Mesodermal cell (in vitro differentiated cells): ENCODE measurements around the gene KAT6B.

ENCODE experiments used
- H3K27ac ChIP-seq: 2 replicates; pipeline ENCODE4 v1.7.0; 2013; ENCODE audit warnings: mild to moderate bottlenecking, low read depth, low read length, moderate library complexity; ENCODE audit not compliant: severe bottlenecking
- H3K36me3 ChIP-seq: 2 replicates; pipeline ENCODE4 v1.7.1; 2013; ENCODE audit warnings: mild to moderate bottlenecking, low read length, moderate library complexity; ENCODE audit not compliant: control insufficient read depth, insufficient read depth
- H3K4me1 ChIP-seq: one replicate; pipeline ENCODE4 v1.7.1; 2013; ENCODE audit warnings: mild to moderate bottlenecking, low read length; ENCODE audit not compliant: insufficient read depth, control insufficient read depth, poor library complexity, severe bottlenecking
- H3K4me3 ChIP-seq: 2 replicates; pipeline ENCODE4 v1.7.0; 2013; ENCODE audit warnings: low read length, control low read depth, mild to moderate bottlenecking; ENCODE audit not compliant: insufficient read depth, poor library complexity, severe bottlenecking; ENCODE audit errors: extremely low read depth
- H3K9me3 ChIP-seq: 2 replicates; pipeline ENCODE4 v1.7.1; 2013; ENCODE audit warnings: mild to moderate bottlenecking, low read length, moderate library complexity; ENCODE audit not compliant: control insufficient read depth
- WGBS, 2 experiments: methylation state at CpG; one replicate each; pipeline ENCODE4 v1.1.5; 2013; ENCODE audit warnings: missing lambda C conversion rate in 2 of 2; ENCODE audit not compliant: insufficient coverage in 2 of 2; 5-methylcytosine and 5-hydroxymethylcytosine counted together

The KAT6B gene

DNA sequence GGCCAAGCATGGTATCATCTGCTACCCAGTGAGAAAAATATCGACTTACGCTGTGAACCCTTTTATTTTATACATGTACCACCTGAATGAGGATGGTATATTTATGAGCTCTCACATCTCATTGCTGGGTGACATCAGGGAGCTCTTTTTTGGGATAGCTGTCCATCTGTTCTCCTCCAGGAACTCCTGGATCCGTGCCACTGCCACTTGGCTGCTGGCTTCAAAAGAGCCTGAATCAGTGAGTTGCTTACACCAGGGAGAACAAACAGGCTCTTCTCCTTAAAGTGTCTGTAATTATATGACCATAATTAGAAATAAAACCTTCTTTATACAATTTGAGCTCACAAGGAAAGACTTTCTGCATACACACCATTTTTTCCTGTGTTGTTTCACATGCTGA, 106.2 kb downstream of the KAT6B start:
- no peak overlapping the region for H3K27ac ChIP-seq
- no peak overlapping the region for H3K4me3 ChIP-seq
- WGBS, 2 experiments, result 100% methylated on average over 1 of the region's 3 CpGs; no CpG with 5 or more reads in 1 of the 2 experiments
- no peaks in the 10 kb centered on the region for H3K9me3 ChIP-seq
- H3K36me3 ChIP-seq, result no peaks in the 10 kb centered on the region
- H3K4me1 ChIP-seq, result peaks cover 2% of the 10 kb centered on the region

DNA sequence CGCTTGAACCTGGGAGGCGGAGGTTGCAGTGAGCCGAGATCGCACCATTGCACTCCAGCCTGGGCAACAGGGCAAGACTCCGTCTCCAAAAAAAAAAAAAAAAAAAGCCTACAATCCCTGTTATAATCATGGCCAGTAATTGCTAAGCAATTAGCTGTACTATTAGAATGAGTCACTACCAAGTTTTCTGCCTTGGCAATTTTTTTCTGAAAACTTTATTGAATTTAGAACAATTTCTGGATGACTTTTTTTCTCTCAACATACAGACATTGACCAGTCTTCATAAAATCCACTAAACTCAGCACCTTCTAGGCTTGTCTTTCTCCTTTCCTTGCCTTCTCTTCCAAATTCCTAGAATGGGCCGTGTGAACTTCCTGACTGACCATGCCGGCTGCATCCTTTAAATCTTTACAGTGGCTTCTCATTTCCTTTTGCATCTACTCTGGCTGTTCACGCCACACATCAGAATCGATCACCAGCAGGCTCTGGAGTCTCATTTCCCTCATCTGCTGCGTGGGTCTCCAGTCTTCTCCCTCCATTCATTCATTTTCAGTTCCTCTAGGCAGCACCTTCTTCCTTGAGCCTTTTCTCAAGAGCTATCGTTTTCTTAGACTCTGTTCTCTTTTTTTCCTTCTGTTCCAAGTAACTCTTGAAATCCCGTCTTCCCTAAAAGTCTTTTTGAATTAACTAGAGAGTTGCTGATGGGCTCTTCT, 107.9 kb downstream of the KAT6B start:
- no peaks in the 10 kb centered on the region for H3K4me1 ChIP-seq
- H3K27ac ChIP-seq, result no peak overlapping the region
- H3K9me3 ChIP-seq, result no peaks in the 10 kb centered on the region
- 84 to 90% methylated on average over 5 to 7 of the region's 12 CpGs for WGBS, 2 experiments
- no peaks in the 10 kb centered on the region for H3K36me3 ChIP-seq
- H3K4me3 ChIP-seq, result no peak overlapping the region

DNA sequence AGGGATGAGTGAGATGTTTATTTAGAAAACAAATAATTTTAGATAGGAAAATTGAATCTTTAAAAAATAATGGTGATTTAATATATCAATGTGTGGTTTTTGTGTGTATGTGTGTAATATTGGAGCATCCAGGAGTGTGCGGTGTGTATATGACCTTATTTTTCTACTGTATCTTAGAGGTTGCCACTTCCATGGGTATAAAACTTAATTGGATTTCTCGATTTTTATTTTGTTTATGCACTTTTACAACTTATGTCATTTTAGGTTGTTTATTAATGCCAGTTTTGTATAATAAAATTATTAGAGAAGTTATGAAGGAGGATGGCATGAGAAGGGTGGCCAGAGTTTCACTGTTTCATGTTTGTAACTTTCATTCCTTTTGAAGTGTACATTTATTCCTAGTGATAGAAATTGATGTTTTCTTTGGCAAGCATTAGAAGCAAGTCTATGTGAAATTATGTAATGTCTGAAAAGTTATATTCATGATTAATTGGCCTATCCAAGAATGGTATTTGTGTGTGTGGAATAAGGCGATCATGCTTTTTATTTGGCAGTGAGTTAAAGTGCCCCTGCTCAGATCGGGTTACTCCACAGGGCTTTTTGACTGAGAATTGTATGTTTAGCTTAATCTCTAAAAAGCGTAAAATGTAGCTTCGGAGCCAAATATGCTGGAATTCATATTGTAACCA, 110.3 kb downstream of the KAT6B start:
- WGBS, 2 experiments, result 79 to 95% methylated on average over 3 to 4 of the region's 6 CpGs
- no peak overlapping the region for H3K4me3 ChIP-seq
- H3K9me3 ChIP-seq, result no peaks in the 10 kb centered on the region
- no peaks in the 10 kb centered on the region for H3K36me3 ChIP-seq
- no peak overlapping the region for H3K27ac ChIP-seq
- H3K4me1 ChIP-seq, result no peaks in the 10 kb centered on the region

DNA sequence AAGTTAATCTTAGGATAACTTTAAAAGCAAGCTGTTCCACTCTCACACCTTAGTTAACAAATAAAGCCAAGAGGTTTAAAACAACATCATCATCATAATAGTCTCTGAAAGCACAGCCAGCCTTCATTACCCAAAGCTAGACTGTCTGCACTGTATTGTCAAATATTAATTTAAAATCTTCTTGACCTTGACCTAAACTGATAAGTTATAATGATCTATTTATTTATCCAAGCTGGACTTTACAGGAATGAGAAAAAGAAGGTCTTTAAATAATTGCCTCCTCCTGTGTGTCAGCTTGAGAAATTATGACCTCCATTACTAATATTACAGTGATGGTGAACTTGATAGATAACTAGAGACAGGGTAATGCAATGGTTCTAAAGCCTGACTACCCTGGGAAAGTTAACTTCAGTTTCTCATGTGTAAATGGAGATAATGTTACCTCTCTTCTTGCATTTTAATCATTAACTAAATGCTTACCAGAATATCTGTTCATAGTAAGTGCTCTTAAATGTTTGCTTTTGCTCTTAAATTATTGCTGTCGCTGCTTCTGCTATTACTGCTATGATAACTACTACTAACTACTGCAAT, 111.0 kb downstream of the KAT6B start:
- H3K4me1 ChIP-seq, result no peaks in the 10 kb centered on the region
- no peak overlapping the region for H3K4me3 ChIP-seq
- WGBS, 2 experiments, result 100% methylated on average over 1 of the region's 1 CpG
- H3K27ac ChIP-seq, result no peak overlapping the region
- no peaks in the 10 kb centered on the region for H3K9me3 ChIP-seq
- no peaks in the 10 kb centered on the region for H3K36me3 ChIP-seq

DNA sequence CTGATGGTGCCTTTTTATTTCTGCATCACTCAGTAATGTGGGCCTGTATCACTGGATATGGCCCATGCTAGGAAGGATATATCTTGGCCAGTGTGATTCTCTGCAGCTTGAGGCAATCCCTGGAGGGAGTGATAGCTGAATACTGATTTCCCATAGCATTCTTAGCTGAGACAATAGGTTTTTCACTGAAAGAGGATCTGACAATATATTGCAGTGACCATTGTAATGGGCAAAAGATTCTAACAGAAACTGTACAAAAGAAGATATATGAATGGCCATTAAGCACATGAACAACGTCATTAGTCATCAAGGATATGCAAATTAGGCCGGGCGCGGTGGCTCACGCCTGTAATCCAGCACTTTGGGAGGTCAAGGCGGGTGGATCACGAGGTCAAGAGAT, 117.8 kb downstream of the KAT6B start:
- Histone ChIP-seq H3K4me3 (no peak overlapping the region), H3K9me3 (no peaks in the 10 kb centered on the region), H3K27ac (no peak overlapping the region), H3K4me1 (no peaks in the 10 kb centered on the region), H3K36me3 (no peaks in the 10 kb centered on the region)
- 98 to 99% methylated on average over 7 of the region's 7 CpGs for WGBS, 2 experiments

DNA sequence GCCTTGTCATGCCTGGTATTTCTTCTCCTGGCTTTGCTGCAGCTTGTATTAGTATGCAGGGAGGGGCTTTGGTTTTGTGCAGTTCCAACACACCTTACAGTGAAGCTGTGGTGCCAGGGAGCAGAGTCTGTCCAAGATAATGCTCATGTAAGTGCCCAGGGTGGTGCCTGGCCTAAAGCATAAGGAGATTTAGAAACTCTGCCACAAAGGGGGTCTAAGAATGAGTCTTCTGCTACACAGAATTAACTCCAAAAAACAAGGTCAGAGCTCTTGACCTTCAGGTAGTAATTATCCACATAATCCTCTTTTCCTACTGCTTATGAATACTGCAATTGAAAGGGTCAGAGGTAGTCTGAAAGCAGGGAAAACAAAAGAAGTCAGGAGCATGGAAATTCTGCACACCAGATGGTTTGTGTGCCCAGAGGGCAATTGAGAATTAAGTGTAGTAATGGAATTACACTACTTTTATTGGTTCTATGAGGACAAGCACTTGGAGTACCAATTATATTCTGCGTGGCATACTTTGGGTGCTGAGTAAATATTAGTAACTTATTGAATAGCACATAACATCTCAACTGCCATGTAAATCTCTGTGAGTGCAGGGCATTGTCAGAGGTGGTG, 121.5 kb downstream of the KAT6B start:
- Histone ChIP-seq H3K4me3 (no peak overlapping the region), H3K27ac (no peak overlapping the region), H3K9me3 (no peaks in the 10 kb centered on the region), H3K4me1 (no peaks in the 10 kb centered on the region), H3K36me3 (no peaks in the 10 kb centered on the region)
- WGBS, 2 experiments, result no CpG with 5 or more reads among the region's 1 CpG

DNA sequence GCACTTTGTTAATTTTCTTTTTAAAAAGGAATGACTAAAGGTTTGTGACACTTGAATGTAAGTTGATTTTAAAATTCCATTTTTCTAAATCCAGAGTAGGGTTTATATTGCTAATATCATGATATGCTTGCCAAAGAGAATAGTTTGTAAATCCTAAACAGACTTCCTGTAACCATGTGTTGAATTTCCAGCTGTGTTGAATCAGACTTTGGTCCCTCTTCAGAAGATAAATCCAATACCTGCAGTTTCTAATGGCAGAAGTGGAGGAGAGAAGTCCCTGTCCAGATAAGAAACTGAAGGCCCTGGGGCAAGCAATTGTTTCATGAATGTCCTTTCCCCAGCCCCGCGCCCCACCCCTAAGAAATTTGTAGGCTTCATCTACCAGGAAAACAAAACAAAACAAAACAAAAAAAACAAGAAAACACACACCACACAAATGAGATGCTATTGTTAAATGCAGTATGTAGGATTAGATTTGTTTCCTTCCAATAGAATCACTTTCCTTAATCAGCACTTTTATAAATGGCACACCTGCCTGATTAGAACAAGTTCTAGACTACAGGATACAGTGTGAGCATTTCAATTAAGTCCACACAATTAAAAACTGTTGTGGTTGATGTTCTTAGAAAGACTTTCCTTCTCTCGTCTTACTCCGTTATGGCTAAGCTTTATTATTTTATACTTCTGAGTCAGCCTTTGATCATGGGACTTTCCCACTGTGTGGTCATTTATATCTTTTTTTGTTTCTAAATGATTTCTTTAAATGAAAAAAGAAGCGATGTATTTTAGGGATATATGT, 122.8 kb downstream of the KAT6B start:
- no CpG with 5 or more reads among the region's 5 CpGs for WGBS, 2 experiments
- no peaks in the 10 kb centered on the region for H3K36me3 ChIP-seq
- no peak overlapping the region for H3K27ac ChIP-seq
- H3K9me3 ChIP-seq, result no peaks in the 10 kb centered on the region
- H3K4me3 ChIP-seq, result no peak overlapping the region
- H3K4me1 ChIP-seq, result no peaks in the 10 kb centered on the region

DNA sequence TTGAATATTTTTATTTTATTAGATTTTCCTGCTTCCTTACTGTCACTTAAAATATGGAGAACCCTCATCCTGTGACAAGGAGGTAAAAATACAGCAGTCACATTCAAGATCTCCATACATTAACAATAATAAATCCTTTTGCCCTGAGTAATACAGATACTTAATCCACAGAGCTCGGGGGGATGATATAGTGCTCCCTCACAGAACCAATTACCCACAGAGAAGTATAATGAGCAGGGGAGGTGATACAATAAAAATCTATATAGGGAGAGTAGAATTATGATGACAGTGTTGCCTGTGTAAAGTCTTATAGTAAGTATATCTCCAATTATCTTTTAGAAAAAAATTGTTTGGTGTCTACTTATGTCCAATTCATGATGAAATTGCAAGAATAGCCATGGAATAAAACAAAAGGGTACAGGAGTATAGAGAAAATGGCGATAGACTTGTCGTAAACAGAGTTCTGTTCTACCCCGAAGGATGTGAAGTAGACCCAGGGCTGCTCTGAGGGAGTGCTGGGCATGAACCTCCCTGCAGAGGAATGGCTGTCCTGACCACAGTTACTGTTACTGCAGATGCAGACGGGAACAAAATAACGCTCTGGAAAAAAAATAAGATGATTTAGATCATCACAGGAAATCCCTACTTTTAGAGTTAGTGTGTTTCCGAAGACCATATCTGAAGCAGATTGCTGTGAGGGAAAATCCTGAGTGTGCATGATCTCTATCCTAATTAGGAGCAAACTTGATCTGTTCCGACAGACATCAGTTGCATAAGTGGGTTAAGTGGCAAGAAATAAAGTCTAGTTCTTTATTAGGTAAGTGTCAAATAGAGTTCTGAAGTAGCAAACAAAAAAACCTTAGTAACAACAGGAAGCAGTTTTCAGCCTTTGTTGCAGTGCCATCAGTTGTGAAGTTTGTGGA, 123.7 kb downstream of the KAT6B start:
- Histone ChIP-seq H3K4me3 (no peak overlapping the region), H3K36me3 (no peaks in the 10 kb centered on the region), H3K4me1 (no peaks in the 10 kb centered on the region), H3K9me3 (no peaks in the 10 kb centered on the region), H3K27ac (no peak overlapping the region)
- 94 to 95% methylated on average over 5 of the region's 8 CpGs for WGBS, 2 experiments

DNA sequence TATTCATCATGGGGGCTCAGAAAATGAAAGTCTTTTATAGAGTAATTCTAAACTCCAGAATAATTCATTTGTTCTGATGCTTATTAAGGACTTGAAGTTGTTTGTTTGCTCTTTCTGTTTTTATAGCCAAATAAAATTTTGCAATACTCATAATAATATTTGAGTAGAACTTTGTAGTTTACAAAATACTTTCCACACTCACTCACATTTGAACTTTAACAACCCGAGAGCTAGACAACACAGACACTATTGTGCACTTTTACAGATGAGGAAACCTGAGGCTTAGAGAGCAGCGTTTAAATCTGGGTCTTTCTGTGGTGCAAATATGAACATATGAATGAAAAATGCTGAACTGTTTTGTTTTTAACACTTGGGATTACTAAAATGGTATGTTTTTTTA, 126.8 kb downstream of the KAT6B start:
- Histone ChIP-seq H3K9me3 (no peaks in the 10 kb centered on the region), H3K36me3 (no peaks in the 10 kb centered on the region), H3K4me1 (no peaks in the 10 kb centered on the region), H3K27ac (no peak overlapping the region), H3K4me3 (no peak overlapping the region)
- WGBS, 2 experiments, result 100% methylated on average over 1 of the region's 2 CpGs
